Endometrium (tissue), 2 donors: ENCODE data around the gene ST8SIA2.
"Not testable (repeated sequence)": the region's sequence is repeated elsewhere in the genome, so short reads cannot be mapped to it uniquely, and the experiment has no call there.

Source experiments
- FAIRE-seq: peaks from 2 replicates; lab custom pipeline; 2012; peaks lifted over from hg19 to GRCh38; lab: Jason Lieb, UNC
- donor health status: control.
- donor health status: control.

The ST8SIA2 gene

DNA sequence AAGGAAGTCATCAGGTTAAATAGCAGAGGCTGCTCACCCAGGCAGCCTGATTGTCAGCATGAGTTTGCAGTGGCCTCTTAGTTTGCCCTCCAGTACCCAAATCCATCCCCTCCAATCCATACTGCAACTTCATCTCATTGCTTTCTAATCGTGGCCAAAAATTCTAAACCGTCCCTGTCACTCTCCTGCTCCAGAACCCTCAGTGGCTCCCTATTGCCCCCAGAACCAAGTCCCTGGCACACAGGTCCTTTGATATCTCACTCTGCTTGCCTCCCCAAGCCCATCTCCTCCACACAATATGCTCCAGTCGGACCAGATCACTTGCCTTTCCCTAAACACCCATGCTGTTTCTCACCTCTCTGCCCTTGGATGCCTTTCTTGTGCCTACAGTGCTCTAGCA, 49.7 kb downstream of the ST8SIA2 start:
- no peak for FAIRE-seq

DNA sequence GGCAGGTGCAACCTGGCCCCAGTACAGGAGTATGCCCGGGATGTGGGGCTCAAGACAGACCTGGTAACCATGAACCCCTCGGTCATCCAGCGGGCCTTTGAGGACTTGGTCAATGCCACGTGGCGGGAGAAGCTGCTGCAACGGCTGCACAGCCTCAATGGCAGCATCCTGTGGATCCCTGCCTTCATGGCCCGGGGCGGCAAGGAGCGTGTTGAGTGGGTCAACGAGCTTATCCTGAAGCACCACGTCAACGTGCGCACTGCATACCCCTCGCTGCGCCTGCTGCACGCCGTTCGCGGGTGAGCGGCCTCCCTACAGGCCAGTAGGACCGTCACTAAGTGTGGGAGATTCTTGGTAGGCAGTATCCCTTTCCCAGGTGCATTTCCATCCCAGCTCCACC, 51.0 kb downstream of the ST8SIA2 start:
- no peak for FAIRE-seq

DNA sequence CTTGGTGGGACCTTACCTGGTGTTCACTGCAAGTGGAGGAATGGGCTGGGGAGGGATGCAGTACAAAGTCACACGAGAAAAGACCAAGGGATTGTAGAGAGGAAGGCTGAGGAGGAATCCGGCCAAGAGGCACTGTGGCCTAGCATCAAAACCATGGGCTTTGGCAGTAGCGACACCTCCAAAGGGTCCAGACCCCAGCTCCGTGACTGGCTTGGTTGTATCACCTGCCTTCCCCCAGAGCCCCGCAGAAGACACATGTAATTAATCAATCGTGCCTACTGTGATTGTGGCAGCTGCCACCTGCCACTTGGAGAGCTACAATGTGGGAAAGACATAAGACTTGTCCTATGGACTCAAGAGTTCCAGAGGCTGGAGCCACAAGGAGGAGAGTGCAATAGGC, 54.7 kb downstream of the ST8SIA2 start:
- FAIRE-seq: no peak

DNA sequence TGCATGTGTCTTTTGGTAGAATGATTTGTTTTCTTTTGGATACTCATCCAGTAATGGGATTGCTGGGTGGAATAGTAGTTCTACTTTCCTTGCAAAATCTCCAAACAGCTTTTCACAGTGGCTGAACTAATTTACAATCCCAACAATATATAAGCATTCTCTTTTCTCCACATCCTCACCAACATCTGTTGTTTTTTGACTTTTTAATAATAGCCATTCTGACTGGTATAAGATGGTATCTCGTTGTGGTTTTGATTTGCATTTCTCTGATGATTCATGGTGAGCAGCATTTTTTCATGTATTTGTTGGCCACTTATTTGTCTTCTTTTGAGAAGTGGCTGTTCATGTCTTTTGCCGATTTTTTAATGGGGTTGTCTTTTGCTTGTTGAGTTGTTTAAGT, 55.8 kb downstream of the ST8SIA2 start:
- FAIRE-seq: no peak

- FAIRE-seq: no peak
Observed at GRCh38 chr15:92451225-92451825, 57.6 kb downstream of the ST8SIA2 start.

DNA sequence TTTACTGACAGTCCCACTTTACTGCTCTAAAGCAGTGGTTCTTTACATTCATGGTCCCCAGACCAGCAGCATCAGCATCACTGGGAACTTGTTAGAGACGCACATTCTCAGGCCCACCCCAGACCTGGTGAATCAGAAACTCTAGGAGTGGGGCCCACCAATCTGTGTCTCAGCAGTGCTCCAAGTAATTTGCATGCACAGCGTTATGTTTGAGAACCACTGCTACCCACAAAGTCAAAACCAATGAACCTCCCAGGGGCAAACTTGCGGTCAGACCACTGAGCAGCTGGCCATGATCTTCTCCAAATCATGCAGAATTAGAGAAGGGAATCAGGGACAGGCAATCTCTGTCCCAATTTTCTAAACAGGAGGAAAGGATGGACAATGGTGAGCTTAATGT, 58.5 kb downstream of the ST8SIA2 start:
- no peak for FAIRE-seq

DNA sequence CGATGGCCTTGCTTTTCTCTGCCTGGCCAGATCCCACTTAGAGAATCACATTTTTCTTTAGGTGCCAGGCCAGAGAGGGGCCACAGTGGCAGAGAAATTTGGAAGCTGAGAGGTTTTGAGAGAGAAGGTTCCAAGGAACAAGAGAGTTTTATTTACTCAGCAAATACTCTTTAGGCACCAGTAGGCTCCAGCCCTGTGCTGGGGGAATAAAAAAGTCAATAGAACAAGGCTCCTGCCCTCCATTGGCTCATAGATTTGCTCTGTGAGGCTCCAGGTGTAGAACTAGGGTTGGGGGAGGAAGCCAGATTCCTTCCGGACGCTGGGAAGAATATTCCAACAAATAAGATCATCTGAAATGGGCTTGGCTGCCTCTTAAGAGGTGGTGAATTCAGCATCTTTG, 59.9 kb downstream of the ST8SIA2 start:
- no peak for FAIRE-seq

GRCh38 chr15:92454555-92455105, 60.9 kb downstream of the ST8SIA2 start:
- FAIRE-seq: no peak

DNA sequence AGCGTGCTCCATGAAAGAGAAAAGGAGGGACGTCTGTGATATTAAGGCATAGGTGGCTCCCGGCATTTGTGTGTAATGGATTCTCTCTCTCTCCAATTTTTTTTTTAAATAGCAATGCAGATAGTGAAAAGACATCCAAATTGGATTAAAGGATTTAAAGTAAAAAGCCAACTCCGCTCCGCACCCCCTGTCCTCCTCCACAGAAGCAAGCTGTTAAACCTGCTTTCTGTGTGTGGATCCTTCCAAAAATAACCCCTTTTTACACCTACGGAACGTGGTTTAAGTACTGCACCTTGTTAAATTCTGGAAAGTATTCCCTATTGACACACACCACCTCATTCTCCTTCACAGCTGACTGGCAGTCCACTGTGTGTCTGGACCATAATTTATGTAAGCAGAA, 61.6 kb downstream of the ST8SIA2 start:
- no peak for FAIRE-seq

DNA sequence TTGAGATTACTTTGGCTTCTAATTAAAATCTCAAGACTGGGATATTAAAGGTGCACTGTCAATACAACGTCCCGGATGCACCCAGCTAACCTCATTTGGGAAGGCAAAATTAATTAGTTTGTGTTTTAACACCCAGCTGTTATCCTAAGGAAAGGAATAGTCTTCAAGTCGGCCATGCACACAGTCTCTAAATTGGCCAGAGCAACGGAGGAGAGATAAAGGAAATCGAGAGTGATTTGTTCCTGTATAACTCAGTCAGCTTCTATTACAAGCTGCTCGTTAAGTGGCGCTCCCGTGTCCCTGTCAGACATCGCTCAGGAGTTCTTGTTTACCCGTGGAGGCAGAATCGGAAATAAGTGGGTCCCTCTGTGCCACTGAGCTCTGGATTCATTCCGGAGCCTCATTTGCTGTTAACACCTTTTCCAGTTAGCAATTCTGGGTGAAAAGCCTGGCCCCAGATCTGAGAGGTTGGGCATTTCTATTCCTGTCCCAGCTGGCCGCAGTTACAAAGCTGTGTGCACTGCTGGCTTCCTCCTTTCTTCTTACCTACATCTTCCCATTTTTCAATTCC, 63.9 kb downstream of the ST8SIA2 start:
- FAIRE-seq: no peak

GRCh38 chr15:92460023-92460422, 66.3 kb downstream of the ST8SIA2 start:
- no peak for FAIRE-seq

GRCh38 chr15:92462424-92463125, 68.9 kb downstream of the ST8SIA2 start:
- no peak for FAIRE-seq

GRCh38 chr15:92463352-92463751, 69.7 kb downstream of the ST8SIA2 start:
- no peak for FAIRE-seq

DNA sequence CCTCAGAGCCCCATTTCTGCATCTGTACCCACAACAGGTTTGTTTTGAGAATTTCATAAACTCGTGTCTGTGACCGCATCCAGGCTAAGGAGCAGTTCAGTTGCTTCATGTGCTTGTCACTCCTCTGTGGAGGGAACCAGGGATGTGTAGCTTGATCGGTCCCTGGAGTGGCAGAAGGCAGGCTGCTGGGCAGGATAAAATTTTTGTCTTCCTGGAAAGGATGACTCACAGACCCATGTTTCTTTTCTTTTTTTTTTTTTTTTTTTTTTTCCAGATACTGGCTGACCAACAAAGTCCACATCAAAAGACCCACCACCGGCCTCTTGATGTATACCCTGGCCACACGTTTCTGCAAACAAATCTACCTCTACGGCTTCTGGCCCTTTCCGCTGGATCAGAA, 70.1 kb downstream of the ST8SIA2 start:
- FAIRE-seq: no peak

- no peak for FAIRE-seq
Observed at GRCh38 chr15:92466834-92467233, 73.2 kb downstream of the ST8SIA2 start.

DNA sequence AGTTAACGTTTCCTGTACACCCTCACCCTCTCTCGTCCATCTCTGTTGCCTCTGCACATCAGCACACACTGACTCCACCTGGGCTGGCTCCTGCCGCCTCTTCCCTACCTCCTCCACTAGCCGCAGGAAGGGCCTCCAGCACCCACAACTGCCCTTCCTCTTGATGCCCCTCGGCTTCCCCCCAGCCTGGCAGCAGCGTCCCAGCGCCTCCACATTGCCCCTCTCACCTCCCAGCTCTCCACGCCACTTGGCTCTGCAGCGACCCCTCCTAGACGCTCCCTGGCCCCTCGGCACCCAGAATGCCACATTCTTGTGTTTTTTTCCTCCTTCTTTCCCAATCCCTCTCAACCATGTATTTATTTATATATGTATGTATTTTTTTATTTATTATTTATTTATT, 73.6 kb downstream of the ST8SIA2 start:
- FAIRE-seq: no peak

DNA sequence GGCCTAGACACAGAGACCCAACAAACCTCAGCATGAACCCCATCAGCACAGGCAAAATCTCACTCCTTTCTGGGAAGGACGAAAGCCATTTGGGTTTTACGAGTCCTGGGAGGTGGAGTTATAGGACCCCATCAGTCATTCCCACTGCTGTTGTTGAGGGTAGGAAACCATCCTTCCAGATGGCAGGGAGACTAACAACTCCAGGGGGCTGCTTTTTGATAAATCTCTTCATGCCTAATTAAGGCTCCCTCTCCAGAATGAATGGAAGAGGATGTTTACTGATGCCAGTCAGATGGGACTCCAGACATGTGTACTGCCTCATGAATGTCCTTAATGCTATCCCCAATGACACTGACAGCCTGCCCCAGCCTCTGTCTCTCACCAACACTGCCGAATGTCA, 75.3 kb downstream of the ST8SIA2 start:
- FAIRE-seq: no peak

GRCh38 chr15:92471288-92471687, 77.6 kb downstream of the ST8SIA2 start:
- no peak for FAIRE-seq

- no peak for FAIRE-seq
Observed at GRCh38 chr15:92473756-92474155, 80.1 kb downstream of the ST8SIA2 start.

DNA sequence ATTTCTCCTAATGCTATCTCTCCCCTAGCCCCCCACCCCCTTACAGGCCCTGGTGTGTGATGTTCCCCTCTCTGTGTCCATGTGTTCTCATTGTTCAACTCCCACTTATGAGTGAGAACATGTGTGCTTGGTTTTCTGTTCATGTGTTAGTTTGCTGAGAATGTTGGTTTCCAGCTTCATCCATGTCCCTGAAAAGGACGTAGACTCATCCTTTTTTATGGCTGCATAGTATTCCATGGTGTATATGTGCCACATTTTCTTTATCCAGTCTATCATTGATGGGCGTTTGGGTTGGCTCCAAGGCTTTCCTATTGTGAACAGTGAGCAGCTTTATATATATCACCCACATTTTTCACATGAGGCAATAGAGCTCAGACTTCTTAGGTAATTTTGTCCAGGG, 86.0 kb downstream of the ST8SIA2 start:
- FAIRE-seq: not testable (repeated sequence)

DNA sequence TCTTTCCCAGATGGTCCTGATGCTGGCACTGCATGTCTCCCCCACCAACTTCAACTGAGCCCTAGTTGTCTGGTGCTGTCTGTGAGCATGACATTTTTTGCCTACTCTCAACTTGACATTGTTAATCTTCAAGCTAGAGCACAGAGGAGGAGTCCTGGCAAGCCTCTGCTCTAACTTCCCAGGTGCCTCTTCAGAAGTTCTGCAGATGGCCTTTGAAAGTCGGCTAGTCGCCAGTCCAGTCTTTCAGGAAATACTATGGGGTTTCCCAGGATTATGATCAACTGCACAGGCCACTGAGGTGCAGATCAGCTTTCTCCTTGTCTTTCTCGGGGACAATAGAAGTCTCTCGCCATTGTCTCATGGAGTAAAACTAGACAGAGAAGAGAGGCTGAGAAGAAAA, 86.7 kb downstream of the ST8SIA2 start:
- FAIRE-seq: no peak

DNA sequence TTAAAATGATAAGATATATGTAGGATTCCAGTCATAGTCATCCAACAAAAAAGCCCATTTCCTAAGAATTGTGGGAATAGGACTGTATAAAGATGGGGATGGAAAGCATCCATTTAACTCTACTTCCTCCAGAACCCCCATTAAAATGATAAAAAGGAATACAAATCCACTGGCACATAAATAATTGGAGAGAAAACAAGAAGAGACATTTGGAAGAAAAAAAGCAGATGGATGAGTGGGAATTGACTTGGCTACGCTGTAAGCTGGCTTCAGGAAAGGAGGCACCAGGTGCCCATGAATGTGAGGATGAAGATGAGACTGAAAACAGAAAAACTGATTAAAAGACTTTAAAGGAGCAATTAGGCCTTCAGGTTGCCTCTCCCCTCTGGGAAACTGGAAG, 91.8 kb downstream of the ST8SIA2 start:
- FAIRE-seq: no peak

DNA sequence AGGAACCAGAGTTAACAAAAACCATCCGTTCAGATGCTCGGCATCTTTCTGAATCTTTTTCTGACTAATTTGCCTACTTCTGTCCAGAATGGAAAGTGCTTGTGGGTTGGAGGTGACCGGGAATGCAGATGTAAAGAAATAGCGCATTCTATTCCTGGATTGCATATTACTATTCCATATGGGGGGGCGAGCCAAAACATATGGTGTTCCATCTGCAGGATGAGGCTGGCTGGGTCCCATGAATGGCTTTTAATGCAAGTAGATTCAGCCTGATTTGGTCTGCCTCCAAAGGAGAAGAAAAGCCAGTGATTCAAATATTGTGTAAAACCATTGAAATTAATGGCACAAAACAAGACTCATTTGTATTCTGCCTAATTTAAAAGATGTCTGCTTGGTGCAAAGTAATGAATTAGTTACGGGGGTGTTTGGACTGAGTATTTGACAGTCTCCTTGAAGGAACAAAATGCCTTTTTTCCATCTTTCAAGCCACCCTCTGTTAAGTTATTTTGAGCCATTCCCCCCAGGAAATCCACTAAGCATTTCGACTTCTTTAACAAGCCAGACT, 99.0 kb downstream of the ST8SIA2 start:
- no peak for FAIRE-seq
